Progenitor cell of endocrine pancreas (in vitro differentiated cells): Measurements from ENCODE around the gene RALGPS1. TPM values are rescaled to one million over a fixed set of nuclear protein-coding genes. Genes with fewer than 3 reads are reported as not detected.

Source experiments
- DNase-seq: peaks from one replicate; pipeline ENCODE4 v3.0.0; 2021; ENCODE audit warnings: low spot score; ENCODE audit not compliant: unreplicated experiment
- H3K27ac Mint-ChIP-seq: 2 replicates; pipeline ENCODE4 v1.8.0; 2021; ENCODE audit warnings: mild to moderate bottlenecking, moderate library complexity, mixed read lengths
- H3K27me3 Mint-ChIP-seq: 2 replicates; pipeline ENCODE4 v1.8.0; 2021; ENCODE audit warnings: mixed read lengths
- H3K36me3 Mint-ChIP-seq: 2 replicates; pipeline ENCODE4 v1.8.0; 2022; ENCODE audit warnings: mixed read lengths; ENCODE audit not compliant: insufficient read depth
- H3K4me1 Mint-ChIP-seq: 2 replicates; pipeline ENCODE4 v1.8.0; 2021; ENCODE audit warnings: low read depth, mixed read lengths
- H3K4me3 Mint-ChIP-seq: 2 replicates; pipeline ENCODE4 v1.8.0; 2021; ENCODE audit warnings: low read depth, mild to moderate bottlenecking, moderate library complexity, mixed read lengths
- H3K9me3 Mint-ChIP-seq: 2 replicates; pipeline ENCODE4 v1.8.0; 2021; ENCODE audit warnings: low read depth, mixed read lengths
- total RNA-seq: library from RNA; stranded (reverse); gene quantifications from 2 replicates; pipeline ENCODE4 v1.2.1, GENCODE V29; 2021
- TF ChIP-seq, protein P1 (sequence below): fragments of 200-600 bp; sonication (generic); IDR thresholded peaks from one replicate; pipeline ENCODE4 v1.5.0; 2021; ENCODE audit warnings: antibody characterized with exemption, mild to moderate bottlenecking; ENCODE audit not compliant: unreplicated experiment

Gene RALGPS1
- total RNA-seq, 1 donor from 2014 or later: 39.2 TPM

DNA sequence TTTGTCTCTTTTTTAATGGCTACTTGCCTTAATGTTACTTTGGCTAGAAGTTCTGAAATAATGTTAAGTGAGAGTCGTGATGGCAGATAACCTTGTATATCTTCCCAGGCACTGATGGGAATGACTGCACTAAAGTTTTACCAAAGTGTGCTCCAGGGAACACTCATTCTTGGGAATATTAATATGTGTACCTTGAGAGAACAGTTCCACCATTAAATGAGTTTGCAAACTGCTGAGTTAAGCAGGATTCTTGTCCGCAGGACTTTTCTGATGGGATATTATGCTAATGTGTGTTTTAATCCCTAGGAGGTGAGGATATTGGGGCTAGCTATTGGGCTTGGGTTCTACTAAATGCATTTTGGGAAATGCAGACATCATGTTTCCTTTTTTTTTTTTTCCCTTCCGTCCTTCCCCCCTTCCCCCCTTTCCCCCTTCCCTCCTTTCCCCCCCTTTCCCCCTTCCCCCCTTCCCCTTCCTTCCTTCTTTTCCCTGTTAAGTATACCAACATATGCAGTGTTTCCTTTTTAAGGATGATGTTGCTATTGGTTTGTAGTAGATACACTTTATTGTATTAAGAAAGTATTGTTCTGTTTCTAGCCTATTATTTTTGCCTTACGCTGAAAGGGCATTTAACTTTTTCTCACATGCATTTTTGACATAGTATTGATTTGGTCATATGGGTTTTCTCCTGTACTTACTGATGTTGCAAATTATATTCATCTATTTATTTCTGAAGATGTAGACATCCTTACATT lies 38.6 kb upstream of the RALGPS1 start:
- Mint-ChIP-seq H3K36me3 (peaks cover 19% of the 10 kb centered on the region), H3K4me1 (peaks cover 8% of the 10 kb centered on the region), H3K27ac (peak overlapping the region; percentile 96), H3K9me3 (no peaks in the 10 kb centered on the region), H3K4me3 (no peak overlapping the region), H3K27me3 (no peaks in the 10 kb centered on the region)
- TF ChIP-seq, protein P1, sequence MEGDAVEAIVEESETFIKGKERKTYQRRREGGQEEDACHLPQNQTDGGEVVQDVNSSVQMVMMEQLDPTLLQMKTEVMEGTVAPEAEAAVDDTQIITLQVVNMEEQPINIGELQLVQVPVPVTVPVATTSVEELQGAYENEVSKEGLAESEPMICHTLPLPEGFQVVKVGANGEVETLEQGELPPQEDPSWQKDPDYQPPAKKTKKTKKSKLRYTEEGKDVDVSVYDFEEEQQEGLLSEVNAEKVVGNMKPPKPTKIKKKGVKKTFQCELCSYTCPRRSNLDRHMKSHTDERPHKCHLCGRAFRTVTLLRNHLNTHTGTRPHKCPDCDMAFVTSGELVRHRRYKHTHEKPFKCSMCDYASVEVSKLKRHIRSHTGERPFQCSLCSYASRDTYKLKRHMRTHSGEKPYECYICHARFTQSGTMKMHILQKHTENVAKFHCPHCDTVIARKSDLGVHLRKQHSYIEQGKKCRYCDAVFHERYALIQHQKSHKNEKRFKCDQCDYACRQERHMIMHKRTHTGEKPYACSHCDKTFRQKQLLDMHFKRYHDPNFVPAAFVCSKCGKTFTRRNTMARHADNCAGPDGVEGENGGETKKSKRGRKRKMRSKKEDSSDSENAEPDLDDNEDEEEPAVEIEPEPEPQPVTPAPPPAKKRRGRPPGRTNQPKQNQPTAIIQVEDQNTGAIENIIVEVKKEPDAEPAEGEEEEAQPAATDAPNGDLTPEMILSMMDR: no peak
- no peak for DNase-seq

DNA sequence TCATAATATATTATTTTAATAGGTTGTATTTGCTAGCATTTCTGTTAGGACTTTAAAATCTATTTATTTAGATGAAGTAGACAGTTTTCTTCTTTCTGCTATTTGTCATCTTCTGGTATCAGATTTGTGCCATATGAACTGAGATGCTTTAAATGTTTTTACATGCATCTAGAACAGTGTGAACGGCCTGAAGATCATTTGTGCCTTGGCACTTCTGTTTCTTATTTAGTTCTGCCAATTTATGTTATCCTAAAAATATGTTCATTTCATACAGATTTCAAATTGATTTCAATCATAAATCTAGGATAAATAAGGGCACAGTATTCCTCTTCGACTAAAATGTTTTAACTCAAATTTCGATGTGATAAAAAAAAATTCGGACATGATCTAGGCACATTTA lies 38.1 kb upstream of the RALGPS1 start:
- no peaks in the 10 kb centered on the region for H3K27me3 Mint-ChIP-seq
- H3K36me3 Mint-ChIP-seq: peaks cover 19% of the 10 kb centered on the region
- TF ChIP-seq, protein P1: no peak
- no peaks in the 10 kb centered on the region for H3K9me3 Mint-ChIP-seq
- H3K4me3 Mint-ChIP-seq: no peak overlapping the region
- no peak for DNase-seq
- H3K4me1 Mint-ChIP-seq: peaks cover 8% of the 10 kb centered on the region
- peak overlapping the region; percentile 96 for H3K27ac Mint-ChIP-seq

DNA sequence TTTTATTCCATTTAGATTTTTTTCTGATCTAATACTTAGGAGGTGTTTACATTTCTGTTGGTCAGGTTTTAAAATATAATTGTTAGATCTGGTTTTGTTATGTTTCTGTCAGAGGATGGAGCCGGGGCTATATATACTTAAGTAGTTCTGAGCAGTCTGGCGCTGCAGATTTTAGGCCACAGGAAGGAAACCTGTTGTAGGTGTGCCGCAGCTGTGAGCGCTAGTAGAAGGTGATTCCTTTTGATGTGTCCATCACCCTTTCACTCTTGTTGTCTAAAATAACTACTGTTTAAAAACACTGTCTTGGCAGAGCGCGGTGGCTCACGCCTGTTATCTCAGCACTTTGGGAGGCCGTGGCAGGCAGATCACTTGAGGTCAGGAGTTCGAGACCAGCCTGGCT lies 37.2 kb upstream of the RALGPS1 start:
- TF ChIP-seq, protein P1: no peak
- Mint-ChIP-seq H3K27me3 (no peaks in the 10 kb centered on the region), H3K9me3 (no peaks in the 10 kb centered on the region), H3K36me3 (peaks cover 22% of the 10 kb centered on the region), H3K27ac (peak overlapping the region; percentile 9), H3K4me1 (peaks cover 8% of the 10 kb centered on the region), H3K4me3 (no peak overlapping the region)
- no peak for DNase-seq

DNA sequence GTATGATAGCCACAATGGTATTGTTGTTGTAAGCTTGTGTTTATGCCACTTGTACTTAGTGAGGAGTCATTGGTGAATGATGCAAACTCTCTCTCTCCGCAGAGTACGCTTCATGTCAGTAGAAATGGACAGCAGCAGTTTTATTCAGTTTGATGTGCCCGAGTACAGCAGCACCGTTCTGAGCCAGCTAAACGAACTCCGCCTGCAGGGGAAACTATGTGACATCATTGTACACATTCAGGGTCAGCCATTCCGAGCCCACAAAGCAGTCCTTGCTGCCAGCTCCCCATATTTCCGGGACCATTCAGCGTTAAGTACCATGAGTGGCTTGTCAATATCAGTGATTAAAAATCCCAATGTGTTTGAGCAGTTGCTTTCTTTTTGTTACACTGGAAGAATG lies 35.3 kb upstream of the RALGPS1 start:
- TF ChIP-seq, protein P1: no peak

DNA sequence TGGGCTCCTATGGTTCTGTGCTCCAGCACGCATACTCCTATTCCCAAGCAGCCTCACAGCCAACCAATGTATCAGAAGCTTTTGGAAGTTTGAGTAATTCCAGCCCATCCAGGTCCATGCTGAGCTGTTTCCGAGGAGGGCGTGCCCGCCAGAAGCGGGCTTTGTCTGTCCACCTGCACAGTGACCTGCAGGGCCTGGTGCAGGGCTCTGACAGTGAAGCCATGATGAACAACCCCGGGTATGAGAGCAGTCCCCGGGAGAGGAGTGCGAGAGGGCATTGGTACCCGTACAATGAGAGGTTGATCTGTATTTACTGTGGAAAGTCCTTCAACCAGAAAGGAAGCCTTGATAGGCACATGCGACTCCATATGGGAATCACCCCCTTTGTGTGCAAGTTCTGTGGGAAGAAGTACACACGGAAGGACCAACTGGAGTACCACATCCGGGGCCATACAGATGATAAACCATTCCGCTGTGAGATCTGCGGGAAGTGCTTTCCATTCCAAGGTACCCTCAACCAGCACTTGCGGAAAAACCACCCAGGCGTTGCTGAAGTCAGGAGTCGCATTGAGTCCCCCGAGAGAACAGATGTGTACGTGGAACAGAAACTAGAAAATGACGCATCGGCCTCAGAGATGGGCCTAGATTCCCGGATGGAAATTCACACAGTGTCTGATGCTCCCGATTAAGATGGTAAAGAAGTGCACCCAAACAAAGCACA lies 34.2 kb upstream of the RALGPS1 start:
- Mint-ChIP-seq H3K4me1 (peaks cover 18% of the 10 kb centered on the region), H3K4me3 (no peak overlapping the region), H3K27ac (no peak overlapping the region), H3K9me3 (no peaks in the 10 kb centered on the region), H3K27me3 (no peaks in the 10 kb centered on the region), H3K36me3 (peaks cover 21% of the 10 kb centered on the region)
- TF ChIP-seq, protein P1: no peak
- no peak for DNase-seq

More for the DNA sequence above, 35.3 kb upstream of the RALGPS1 start:
- Mint-ChIP-seq H3K4me1 (peaks cover 13% of the 10 kb centered on the region), H3K9me3 (no peaks in the 10 kb centered on the region), H3K4me3 (no peak overlapping the region), H3K27ac (peak overlapping the region; percentile 31), H3K27me3 (no peaks in the 10 kb centered on the region), H3K36me3 (peaks cover 22% of the 10 kb centered on the region)
- DNase-seq: no peak
